HepG2 (cell line): ENCODE results near the gene TACC3. TPM values are rescaled to one million over a fixed set of nuclear protein-coding genes. Genes with fewer than 3 reads are reported as not detected.

ENCODE experiments used
- AKAP8 ChIP-seq: sonication (generic); formaldehyde crosslinking; IDR thresholded peaks from 2 replicates; pipeline ENCODE4 v1.5.1; 2020; ENCODE audit warnings: mild to moderate bottlenecking, missing genetic modification reagents
- ARNT2 ChIP-seq: sonication (generic); formaldehyde crosslinking; IDR thresholded peaks from 2 replicates; pipeline ENCODE4 v1.8.0; 2022; ENCODE audit warnings: mild to moderate bottlenecking, low read depth, missing genetic modification reagents, moderate library complexity
- BRF2 ChIP-seq: sonication (generic); formaldehyde crosslinking; IDR thresholded peaks from 2 replicates; pipeline ENCODE4 v1.8.1; 2022; ENCODE audit warnings: mild to moderate bottlenecking, missing genetic modification reagents
- JUNB ChIP-seq: sonication (generic); formaldehyde crosslinking; IDR thresholded peaks from 2 replicates; pipeline ENCODE4 v1.8.0; 2022; ENCODE audit warnings: missing genetic modification reagents, mild to moderate bottlenecking, borderline replicate concordance
- KDM2A ChIP-seq: sonication (generic); formaldehyde crosslinking; IDR thresholded peaks from 2 replicates; pipeline ENCODE4 v1.4.0; 2020; ENCODE audit warnings: low read depth, missing genetic modification reagents, borderline replicate concordance
- KDM6A ChIP-seq: IDR thresholded peaks from 2 replicates; pipeline ENCODE4 v1.6.1; 2016; ENCODE audit warnings: low read depth
- PRDM10 ChIP-seq: sonication (generic); formaldehyde crosslinking; IDR thresholded peaks from 2 replicates; pipeline ENCODE4 v1.4.0; 2020; ENCODE audit warnings: low read depth, missing genetic modification reagents
- RBM39 ChIP-seq: fragments of 200-400 bp; formaldehyde crosslinking; IDR thresholded peaks from one replicate; pipeline ENCODE4 v1.6.1; 2018; ENCODE audit warnings: antibody characterized with exemption, mild to moderate bottlenecking, low read depth, low read length; ENCODE audit not compliant: poor library complexity, severe bottlenecking
- TP53 ChIP-seq: sonication (generic); formaldehyde crosslinking; conservative IDR thresholded peaks from 2 replicates; pipeline ENCODE4 v1.4.0; 2020; ENCODE audit warnings: missing genetic modification reagents
- ZBTB14 ChIP-seq: sonication (generic); formaldehyde crosslinking; IDR thresholded peaks from 2 replicates; pipeline ENCODE4 v1.4.0; 2020; ENCODE audit warnings: missing genetic modification reagents
- ZBTB33 ChIP-seq: sonication (generic); formaldehyde crosslinking; IDR thresholded peaks from 2 replicates; pipeline ENCODE4 v1.4.0; 2020; ENCODE audit warnings: missing genetic modification reagents
- ZC3H13 ChIP-seq: sonication (generic); formaldehyde crosslinking; IDR thresholded peaks from 2 replicates; pipeline ENCODE4 v1.8.1; 2023; ENCODE audit warnings: mild to moderate bottlenecking, missing genetic modification reagents, moderate library complexity
- ZNF224 ChIP-seq: sonication (generic); formaldehyde crosslinking; IDR thresholded peaks from 2 replicates; pipeline ENCODE4 v1.5.0; 2020; ENCODE audit warnings: mild to moderate bottlenecking, missing genetic modification reagents
- ZNF44 ChIP-seq: sonication (generic); formaldehyde crosslinking; IDR thresholded peaks from 2 replicates; pipeline ENCODE4 v1.5.1; 2020; ENCODE audit warnings: mild to moderate bottlenecking, missing genetic modification reagents
- ZNF556 ChIP-seq: sonication (generic); formaldehyde crosslinking; IDR thresholded peaks from 2 replicates; pipeline ENCODE4 v1.4.0; 2020; ENCODE audit warnings: mild to moderate bottlenecking, missing genetic modification reagents, borderline replicate concordance
- ZNF704 ChIP-seq: sonication (generic); formaldehyde crosslinking; IDR thresholded peaks from 2 replicates; pipeline ENCODE4 v1.8.1; 2023; ENCODE audit warnings: mild to moderate bottlenecking, inconsistent platforms, moderate library complexity, missing genetic modification reagents, borderline replicate concordance
- ZNF879 ChIP-seq: sonication (generic); formaldehyde crosslinking; IDR thresholded peaks from 2 replicates; pipeline ENCODE4 v1.8.1; 2023; ENCODE audit warnings: missing genetic modification reagents
- polyA plus RNA-seq, 8 experiments: library from polyadenylated mRNA; depleted of rRNA in 3 of 8; stranded (reverse) in 7 of 8; unstranded in 1 of 8; fragments of >200 nt; fragmentation: Illumina TruSeq in 4 of 8; extraction: Trizol in 4 of 8; gene quantifications; 2 replicates each; pipeline versions ENCODE4 v1.2.1 to v1.2.3, GENCODE V29; 2011 to 2016; ENCODE audit warnings: low read depth in 4 of 8, missing spikeins in 1 of 8, mixed read lengths in 1 of 8; ENCODE audit not compliant: insufficient read depth in 1 of 8
- total RNA-seq, 5 experiments: library from RNA; depleted of rRNA; stranded (reverse); fragments of >200 nt; fragmentation: Illumina TruSeq; extraction: Trizol; gene quantifications; 2 replicates each; pipeline ENCODE4 v1.2.3, GENCODE V29; 2016; ENCODE audit warnings: low read depth in 1 of 5

TACC3 gene
- total and polyA plus RNA-seq, 2 of the 13 experiments (the other 11 are each of a cell fraction or from before 2014, with no cell fraction given): 20.3 to 21.2 TPM

GRCh38 chr4:1762264-1763010 is 41.1 kb downstream of the TACC3 start (continued):
- TF ChIP-seq ZNF556 (no peak), ARNT2 (0 out of 2 replicates have a peak, but pooled peaks have one; percentile 27), KDM2A (CRISPR knock-in tag) (peak; percentile 54), TP53 (CRISPR knock-in tag) (no peak), ZNF879 (CRISPR knock-in tag) (no peak), JUNB (CRISPR knock-in tag) (no peak), BRF2 (CRISPR knock-in tag) (no peak), ZBTB33 (no peak), AKAP8 (CRISPR knock-in tag) (peak; percentile 98), ZNF44 (CRISPR knock-in tag) (no peak), ZBTB14 (CRISPR knock-in tag) (no peak), ZC3H13 (CRISPR knock-in tag) (no peak), PRDM10 (CRISPR knock-in tag) (no peak), ZNF224 (CRISPR knock-in tag) (no peak), KDM6A (no peak), RBM39 (peak; percentile 30), ZNF704 (CRISPR knock-in tag) (no peak)
